ENCODE measurements around the gene MS4A10.

GRCh38 chr11:60790726-60791125 lies 5.6 kb downstream of the MS4A10 start:
- TF ChIP-seq BHLHE40 (IDR thresholded peaks at IDR 0.05; ENCODE audit: borderline replicate concordance in 1 of 2, low read depth in 2 of 2, low read length in 1 of 2) (no peak), CTCF (IDR thresholded peaks at IDR 0.05 in 2 of 3, conservative IDR thresholded peaks at IDR 0.05 in 1 of 3; ENCODE audit: control insufficient read depth in 2 of 3, extremely low read depth in 1 of 3, insufficient read depth in 1 of 3, low read depth in 3 of 3, low read length in 3 of 3) (no peak)
